Mesendoderm (in vitro differentiated cells): ENCODE data around the gene CH25H. TPM values are rescaled to one million over a fixed set of nuclear protein-coding genes. Genes with fewer than 3 reads are reported as not detected.
A peak's percentile ranks its signal among the peaks of the same experiment; 100 is the strongest.
"Not testable (repeated sequence)": the region's sequence is repeated elsewhere in the genome, so short reads cannot be mapped to it uniquely, and the experiment has no call there.

Experiments
- DNase-seq: peaks from one replicate; pipeline ENCODE4 v3.0.0; 2013
- H2AK5ac ChIP-seq: 2 replicates; pipeline ENCODE4 v1.6.1; 2013; ENCODE audit warnings: low read length, inconsistent platforms
- H2BK120ac ChIP-seq: 2 replicates; pipeline ENCODE4 v1.6.1; 2013; ENCODE audit warnings: low read depth, mild to moderate bottlenecking, low read length, moderate library complexity, mixed read lengths
- H2BK15ac ChIP-seq: replicated peaks from 2 replicates; pipeline ENCODE4 v1.6.1; 2013; ENCODE audit warnings: low read depth, mild to moderate bottlenecking, moderate library complexity
- H2BK5ac ChIP-seq: 2 replicates; pipeline ENCODE4 v1.6.1; 2013; ENCODE audit warnings: low read length, inconsistent platforms
- H3K18ac ChIP-seq: 2 replicates; pipeline ENCODE4 v1.6.1; 2013; ENCODE audit warnings: mild to moderate bottlenecking, low read length, mixed read lengths
- H3K23ac ChIP-seq: one replicate; pipeline ENCODE4 v1.6.1; 2013; ENCODE audit warnings: low read length
- H3K27ac ChIP-seq: 2 replicates; pipeline ENCODE4 v1.5.1; 2013; ENCODE audit warnings: low read depth, mild to moderate bottlenecking, inconsistent platforms, low read length, moderate library complexity
- H3K27me3 ChIP-seq: 2 replicates; pipeline ENCODE4 v1.6.1; 2013; ENCODE audit warnings: low read length, control low read depth, mild to moderate bottlenecking, inconsistent platforms; ENCODE audit not compliant: insufficient read depth, poor library complexity
- H3K36me3 ChIP-seq: 2 replicates; pipeline ENCODE4 v1.6.1; 2013; ENCODE audit warnings: low read length, inconsistent platforms; ENCODE audit not compliant: control insufficient read depth, insufficient read depth
- H3K4ac ChIP-seq: one replicate; pipeline ENCODE4 v1.6.1; 2013; ENCODE audit warnings: low read depth, mild to moderate bottlenecking, low read length, moderate library complexity
- H3K4me1 ChIP-seq: 2 replicates; pipeline ENCODE4 v1.6.1; 2013; ENCODE audit warnings: low read depth, low read length, inconsistent platforms; ENCODE audit not compliant: control insufficient read depth
- H3K4me2 ChIP-seq: 2 replicates; pipeline ENCODE4 v1.6.1; 2013; ENCODE audit warnings: low read length
- H3K4me3 ChIP-seq: 2 replicates; pipeline ENCODE4 v1.5.1; 2013; ENCODE audit warnings: mild to moderate bottlenecking, low read length
- H3K56ac ChIP-seq: one replicate; pipeline ENCODE4 v1.6.1; 2013; ENCODE audit warnings: low read length
- H3K79me1 ChIP-seq: 2 replicates; pipeline ENCODE4 v1.6.1; 2013; ENCODE audit warnings: low read length, inconsistent platforms
- H3K79me2 ChIP-seq: 2 replicates; pipeline ENCODE4 v1.6.1; 2013; ENCODE audit warnings: mild to moderate bottlenecking, low read length; ENCODE audit not compliant: control insufficient read depth, insufficient read depth
- H3K9ac ChIP-seq: 2 replicates; pipeline ENCODE4 v1.6.1; 2013; ENCODE audit warnings: low read length, inconsistent platforms
- H4K5ac ChIP-seq: one replicate; pipeline ENCODE4 v1.6.1; 2013; ENCODE audit warnings: low read length
- H4K8ac ChIP-seq: one replicate; pipeline ENCODE4 v1.6.1; 2013; ENCODE audit warnings: low read depth, mild to moderate bottlenecking, control low read depth, low read length, moderate library complexity
- WGBS: extraction: QIAGEN DNeasy Blood & Tissue Kit; methylation state at CpG from one replicate; pipeline ENCODE4 v1.1.7; 2013; ENCODE audit warnings: low lambda C conversion rate, missing lambda C conversion rate; ENCODE audit not compliant: insufficient coverage; ENCODE audit errors: extremely low coverage; 5-methylcytosine and 5-hydroxymethylcytosine counted together
- polyA plus RNA-seq, 2 experiments: library from polyadenylated mRNA; stranded (reverse); fragments of 200-250 nt; gene quantifications; one replicate each; pipeline ENCODE4 v1.2.3, GENCODE V29; 2013

CH25H gene, protein sequence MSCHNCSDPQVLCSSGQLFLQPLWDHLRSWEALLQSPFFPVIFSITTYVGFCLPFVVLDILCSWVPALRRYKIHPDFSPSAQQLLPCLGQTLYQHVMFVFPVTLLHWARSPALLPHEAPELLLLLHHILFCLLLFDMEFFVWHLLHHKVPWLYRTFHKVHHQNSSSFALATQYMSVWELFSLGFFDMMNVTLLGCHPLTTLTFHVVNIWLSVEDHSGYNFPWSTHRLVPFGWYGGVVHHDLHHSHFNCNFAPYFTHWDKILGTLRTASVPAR
- 0.08 TPM for polyA plus RNA-seq (2013, experiment 1 of 2)
- 0.13 TPM for polyA plus RNA-seq (2013, experiment 2 of 2)

DNA sequence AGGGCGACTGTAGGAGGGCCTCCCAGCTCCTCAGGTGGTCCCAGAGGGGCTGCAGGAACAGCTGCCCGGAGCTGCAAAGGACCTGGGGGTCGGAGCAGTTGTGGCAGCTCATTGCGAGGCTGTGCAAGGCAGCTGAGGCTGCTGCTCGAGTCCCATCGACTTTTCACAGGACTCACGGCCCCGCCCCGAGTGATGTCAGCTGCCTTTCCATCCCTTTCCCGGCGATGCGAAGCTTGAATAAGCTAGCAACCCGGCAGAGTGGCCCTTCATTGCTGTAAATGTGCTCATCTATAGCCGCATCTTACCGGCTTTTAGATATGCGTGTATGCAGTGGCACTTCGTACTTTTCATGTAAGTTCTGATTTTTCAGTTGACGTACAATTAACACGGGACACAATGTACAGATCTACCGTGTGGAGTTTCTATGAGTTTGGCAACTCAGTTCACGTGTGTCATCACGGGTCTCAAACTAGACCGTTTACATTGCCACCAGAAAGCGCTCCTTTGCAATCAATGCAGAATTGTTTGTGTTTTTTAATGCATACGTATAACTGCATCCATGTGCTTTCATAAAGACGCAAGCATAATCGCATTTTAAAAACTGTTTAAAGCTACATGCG, at the start of gene CH25H:
CH25H (minus strand) TSS at position 137 of the 620 bp plus-strand sequence; CDS start at position 112, 25 bp downstream.
- Histone ChIP-seq H3K23ac (peak within 1 kb of the TSS; percentile 67), H3K18ac (no peak within 1 kb of the TSS), H3K27ac (no peak within 1 kb of the TSS), H3K4me2 (peak within 1 kb of the TSS; percentile 75), H3K4me1 (peaks cover 2% of the 10 kb centered on the region), H3K4me3 (peak within 1 kb of the TSS; percentile 23), H4K5ac (no peak within 1 kb of the TSS), H2BK15ac (no peak within 1 kb of the TSS), H3K36me3 (no peaks in the 10 kb centered on the region), H3K27me3 (peaks cover 26% of the 10 kb centered on the region), H3K56ac (peak within 1 kb of the TSS; percentile 65), H3K79me1 (no peaks in the 10 kb centered on the region), H2BK5ac (no peak within 1 kb of the TSS), H3K9ac (peak within 1 kb of the TSS; percentile 39), H2BK120ac (no peak within 1 kb of the TSS), H4K8ac (no peak within 1 kb of the TSS), H3K4ac (no peak within 1 kb of the TSS), H2AK5ac (no peak within 1 kb of the TSS), H3K79me2 (no peaks in the 10 kb centered on the region)
- peak; percentile 82 for DNase-seq
- no CpG with 5 or more reads among the region's 28 CpGs for WGBS

DNA sequence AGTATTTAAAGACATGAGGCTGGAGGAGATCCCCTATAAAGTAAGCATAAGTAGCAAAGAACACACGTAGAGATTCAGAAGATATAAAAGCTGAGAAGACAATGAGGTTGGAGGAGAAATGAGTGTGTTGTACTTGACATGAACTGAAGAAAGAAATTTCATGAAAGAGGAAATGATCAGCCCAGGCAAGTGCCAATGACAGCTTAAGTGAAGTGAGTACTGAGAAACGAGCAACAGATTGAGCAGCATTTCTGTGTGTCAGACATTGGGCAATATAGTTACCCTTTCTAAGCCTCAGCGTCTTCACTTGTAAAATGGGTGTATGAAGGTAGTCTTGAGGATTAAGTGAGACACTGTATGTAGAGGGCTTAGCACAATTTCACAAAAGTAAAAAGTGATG, 49.2 kb upstream of the CH25H start:
- H3K27me3 ChIP-seq: no peaks in the 10 kb centered on the region
- no peak overlapping the region for H3K56ac ChIP-seq
- H3K27ac ChIP-seq: no peak overlapping the region
- H3K79me1 ChIP-seq: no peaks in the 10 kb centered on the region
- WGBS: no CpG with 5 or more reads among the region's 3 CpGs
- no peak overlapping the region for H3K9ac ChIP-seq
- no peak overlapping the region for H4K8ac ChIP-seq
- no peak overlapping the region for H2BK5ac ChIP-seq
- H3K4ac ChIP-seq: no peak overlapping the region
- no peak overlapping the region for H4K5ac ChIP-seq
- H3K23ac ChIP-seq: no peak overlapping the region
- H3K79me2 ChIP-seq: no peaks in the 10 kb centered on the region
- peaks cover 3% of the 10 kb centered on the region for H3K4me1 ChIP-seq
- H2BK15ac ChIP-seq: no peak overlapping the region
- DNase-seq: no peak
- H3K18ac ChIP-seq: no peak overlapping the region
- no peak overlapping the region for H2AK5ac ChIP-seq
- H3K36me3 ChIP-seq: no peaks in the 10 kb centered on the region
- H3K4me2 ChIP-seq: no peak overlapping the region
- no peak overlapping the region for H2BK120ac ChIP-seq
- no peak overlapping the region for H3K4me3 ChIP-seq

DNA sequence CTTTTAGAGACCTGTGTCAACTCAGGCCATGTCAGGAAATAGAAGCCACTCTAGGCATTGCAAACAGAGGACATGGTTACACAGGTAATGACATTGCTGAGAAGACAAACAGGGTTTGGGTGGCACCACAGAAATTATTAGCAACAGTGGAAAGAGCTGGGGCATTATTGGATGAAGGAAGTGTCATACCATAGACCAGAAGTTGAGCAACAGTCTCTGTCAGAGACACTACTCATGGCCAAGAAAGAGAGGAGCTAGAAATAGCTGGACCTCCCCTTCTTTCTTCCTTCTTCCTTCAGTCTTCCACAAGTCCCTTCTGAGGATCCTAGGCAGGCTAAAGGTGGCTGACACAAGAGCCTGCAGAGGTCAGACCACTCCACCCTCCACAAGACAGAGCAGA, 48.7 kb upstream of the CH25H start:
- Histone ChIP-seq H4K8ac (no peak overlapping the region), H2BK5ac (no peak overlapping the region), H4K5ac (no peak overlapping the region), H3K4me2 (no peak overlapping the region), H2BK120ac (no peak overlapping the region), H3K79me1 (no peaks in the 10 kb centered on the region), H3K18ac (no peak overlapping the region), H3K27me3 (no peaks in the 10 kb centered on the region), H3K9ac (no peak overlapping the region), H3K56ac (no peak overlapping the region), H3K27ac (no peak overlapping the region), H2BK15ac (no peak overlapping the region), H3K4ac (no peak overlapping the region), H3K23ac (no peak overlapping the region), H3K36me3 (no peaks in the 10 kb centered on the region), H3K79me2 (no peaks in the 10 kb centered on the region), H3K4me1 (peaks cover 6% of the 10 kb centered on the region), H2AK5ac (no peak overlapping the region), H3K4me3 (no peak overlapping the region)
- DNase-seq: no peak

DNA sequence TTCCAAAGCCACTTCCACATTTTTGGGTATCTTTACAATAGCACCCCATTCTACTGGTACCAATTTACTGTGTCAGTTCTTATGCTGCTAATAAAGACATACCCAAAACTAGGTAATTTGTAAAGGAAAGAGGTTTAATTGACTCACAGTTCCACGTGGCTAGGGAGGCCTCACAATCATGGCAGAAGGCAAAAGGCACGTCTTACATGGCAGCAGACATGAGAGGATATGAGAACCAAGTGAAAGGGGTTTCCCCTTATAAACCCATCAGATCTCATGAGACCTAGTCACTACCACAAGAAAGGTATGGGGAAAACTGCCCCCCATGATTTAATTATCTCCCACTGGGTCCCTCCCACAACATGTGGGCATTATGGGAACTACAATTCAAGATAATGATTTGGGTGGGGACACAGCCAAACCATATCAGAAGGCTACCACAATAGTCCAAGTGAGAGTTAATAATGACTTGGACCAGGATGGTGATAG, 48.0 kb upstream of the CH25H start:
- not testable (repeated sequence) for H3K18ac ChIP-seq, H3K56ac ChIP-seq, H3K23ac ChIP-seq, H3K27ac ChIP-seq, H3K79me1 ChIP-seq, H3K27me3 ChIP-seq, H3K4me3 ChIP-seq, H4K5ac ChIP-seq, H3K79me2 ChIP-seq, H4K8ac ChIP-seq, H3K4me1 ChIP-seq, H3K36me3 ChIP-seq, H3K9ac ChIP-seq, H3K4ac ChIP-seq, H2BK120ac ChIP-seq, H2BK15ac ChIP-seq, H2BK5ac ChIP-seq, H3K4me2 ChIP-seq, DNase-seq, H2AK5ac ChIP-seq
- no CpG with 5 or more reads among the region's 2 CpGs for WGBS

DNA sequence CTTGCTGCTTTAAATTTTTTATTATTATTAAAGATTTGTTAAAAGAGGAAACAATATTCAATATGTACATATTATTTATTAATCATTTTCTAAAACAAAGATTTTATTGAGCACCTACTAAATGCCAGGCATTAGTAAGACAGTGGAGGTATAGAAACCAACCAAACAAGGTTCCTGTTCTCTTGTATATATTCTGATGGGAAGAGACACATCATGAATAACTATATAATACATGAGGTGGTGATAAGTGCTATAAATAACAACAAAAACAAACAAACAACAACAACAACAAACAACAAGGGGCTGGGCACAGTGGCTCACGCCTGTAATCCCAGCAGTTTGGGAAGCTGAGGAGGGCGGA, 45.1 kb upstream of the CH25H start:
- no peak overlapping the region for H4K5ac ChIP-seq
- no peak overlapping the region for H3K56ac ChIP-seq
- no peaks in the 10 kb centered on the region for H3K79me2 ChIP-seq
- H3K4me2 ChIP-seq: no peak overlapping the region
- H3K18ac ChIP-seq: no peak overlapping the region
- no peaks in the 10 kb centered on the region for H3K36me3 ChIP-seq
- H2BK5ac ChIP-seq: no peak overlapping the region
- H3K4ac ChIP-seq: no peak overlapping the region
- no peak for DNase-seq
- no CpG with 5 or more reads among the region's 2 CpGs for WGBS
- H2BK120ac ChIP-seq: no peak overlapping the region
- no peak overlapping the region for H3K27ac ChIP-seq
- H4K8ac ChIP-seq: no peak overlapping the region
- no peak overlapping the region for H2AK5ac ChIP-seq
- no peak overlapping the region for H3K23ac ChIP-seq
- no peaks in the 10 kb centered on the region for H3K27me3 ChIP-seq
- H2BK15ac ChIP-seq: no peak overlapping the region
- H3K4me1 ChIP-seq: peaks cover 3% of the 10 kb centered on the region
- no peak overlapping the region for H3K9ac ChIP-seq
- no peak overlapping the region for H3K4me3 ChIP-seq
- no peaks in the 10 kb centered on the region for H3K79me1 ChIP-seq
